ENCODE results near the gene SYNGR2.

SYNGR2 gene

GRCh38 chr17:78123258-78123929 is 45.0 kb upstream of the SYNGR2 start:
- H3K27ac ChIP-seq (replicated peaks), result no peak overlapping the region
- TF ChIP-seq REST (IDR thresholded peaks at IDR 0.05; ENCODE audit: insufficient replicate concordance, low read depth) (no peak), CTCF (IDR thresholded peaks at IDR 0.05; ENCODE audit: insufficient read depth, low read length) (no peak), SPI1 (IDR thresholded peaks at IDR 0.05; ENCODE audit: borderline replicate concordance, low read depth) (no peak), GABPA (IDR thresholded peaks at IDR 0.05; ENCODE audit: low read depth) (no peak), POLR2AphosphoS5 (IDR thresholded peaks at IDR 0.05; ENCODE audit: low read depth) (no peak)
- H3K4me3 ChIP-seq (replicated peaks; ENCODE audit: insufficient read depth, low read length), result no peak overlapping the region
- no peaks in the 10 kb centered on the region for H3K27me3 ChIP-seq (ENCODE audit: insufficient read depth, poor library complexity, severe bottlenecking)
- no peak for DNase-seq (ENCODE audit: low read depth in 1 of 2, low spot score in 1 of 2)

- Histone ChIP-seq H3K4me3 (replicated peaks; ENCODE audit: insufficient read depth, low read length) (peak overlapping the region; percentile 16; the same call in 1 of the 2 replicates), H3K27ac (replicated peaks) (peak overlapping the region; percentile 93)
- DNase-seq (ENCODE audit: low read depth in 1 of 2, low spot score in 1 of 2), result peak; percentile 74 to 89
Measured at GRCh38 chr17:78124081-78124835, 44.1 kb upstream of the SYNGR2 start.

GRCh38 chr17:78124836-78125137 is 43.6 kb upstream of the SYNGR2 start:
- H3K27ac ChIP-seq (replicated peaks), result peak overlapping the region; percentile 93
- TF ChIP-seq SPI1 (IDR thresholded peaks at IDR 0.05; ENCODE audit: borderline replicate concordance, low read depth) (no peak), POLR2AphosphoS5 (IDR thresholded peaks at IDR 0.05; ENCODE audit: low read depth) (no peak), GABPA (IDR thresholded peaks at IDR 0.05; ENCODE audit: low read depth) (no peak), CTCF (IDR thresholded peaks at IDR 0.05; ENCODE audit: insufficient read depth, low read length) (no peak), REST (IDR thresholded peaks at IDR 0.05; ENCODE audit: insufficient replicate concordance, low read depth) (no peak)
- H3K4me3 ChIP-seq (replicated peaks; ENCODE audit: insufficient read depth, low read length), result peak overlapping the region; percentile 16
- no peak for DNase-seq (ENCODE audit: low read depth in 1 of 2, low spot score in 1 of 2)
- no peaks in the 10 kb centered on the region for H3K27me3 ChIP-seq (ENCODE audit: insufficient read depth, poor library complexity, severe bottlenecking)

More at GRCh38 chr17:78124081-78124835, 44.1 kb upstream of the SYNGR2 start:
- H3K27me3 ChIP-seq (ENCODE audit: insufficient read depth, poor library complexity, severe bottlenecking), result no peaks in the 10 kb centered on the region
- TF ChIP-seq SPI1 (IDR thresholded peaks at IDR 0.05; ENCODE audit: borderline replicate concordance, low read depth), result peak; percentile 71; the same call in 1 of the 2 replicates
- TF ChIP-seq REST (IDR thresholded peaks at IDR 0.05; ENCODE audit: insufficient replicate concordance, low read depth), result no peak
- peak; percentile 23; the same call in 1 of the 2 replicates for TF ChIP-seq POLR2AphosphoS5 (IDR thresholded peaks at IDR 0.05; ENCODE audit: low read depth)
- TF ChIP-seq GABPA (IDR thresholded peaks at IDR 0.05; ENCODE audit: low read depth), result no peak
